Neuron (in vitro differentiated cells): ENCODE results near the gene GNGT1.
"Not testable (repeated sequence)": the region's sequence is repeated elsewhere in the genome, so short reads cannot be mapped to it uniquely, and the experiment has no call there.

Experiments
- H2AFZ ChIP-seq: one replicate; pipeline ENCODE4 v1.6.1; 2013; ENCODE audit warnings: low read depth, mild to moderate bottlenecking, inconsistent platforms, low read length, moderate library complexity
- H3K27me3 ChIP-seq: one replicate; pipeline ENCODE4 v1.6.1; 2013; ENCODE audit warnings: low read length; ENCODE audit not compliant: insufficient read depth
- H3K36me3 ChIP-seq: one replicate; pipeline ENCODE4 v1.6.1; 2013; ENCODE audit warnings: low read length; ENCODE audit not compliant: insufficient read depth
- H3K4me1 ChIP-seq: one replicate; pipeline ENCODE4 v1.6.1; 2013; ENCODE audit warnings: low read length; ENCODE audit not compliant: insufficient read depth
- H3K4me3 ChIP-seq: 2 replicates; pipeline ENCODE4 v1.5.1; 2013; ENCODE audit warnings: mild to moderate bottlenecking, low read length, moderate library complexity
- H3K9me3 ChIP-seq: one replicate; pipeline ENCODE4 v1.6.1; 2013; ENCODE audit warnings: low read length

Gene GNGT1

GRCh38 chr7:93914581-93915066, 8.3 kb downstream of the GNGT1 start:
- Histone ChIP-seq H3K9me3 (no peaks in the 10 kb centered on the region), H3K4me3 (no peak overlapping the region)

GRCh38 chr7:93915206-93915842, 9.0 kb downstream of the GNGT1 start:
- H3K4me1 ChIP-seq, H3K27me3 ChIP-seq, H3K9me3 ChIP-seq, H3K4me3 ChIP-seq, H3K36me3 ChIP-seq, H2AFZ ChIP-seq: not testable (repeated sequence)

More at GRCh38 chr7:93914581-93915066, 8.3 kb downstream of the GNGT1 start:
- Histone ChIP-seq H3K36me3 (no peaks in the 10 kb centered on the region), H2AFZ (no peak overlapping the region), H3K4me1 (peaks cover 8% of the 10 kb centered on the region), H3K27me3 (no peaks in the 10 kb centered on the region)

GRCh38 chr7:93915888-93916287, 9.5 kb downstream of the GNGT1 start:
- not testable (repeated sequence) for H3K27me3 ChIP-seq, H2AFZ ChIP-seq, H3K4me1 ChIP-seq, H3K4me3 ChIP-seq, H3K36me3 ChIP-seq, H3K9me3 ChIP-seq

GRCh38 chr7:93916315-93916714, 9.9 kb downstream of the GNGT1 start:
- H2AFZ ChIP-seq, H3K9me3 ChIP-seq, H3K27me3 ChIP-seq, H3K4me3 ChIP-seq, H3K4me1 ChIP-seq, H3K36me3 ChIP-seq: not testable (repeated sequence)

GRCh38 chr7:93920496-93921182, 14.3 kb downstream of the GNGT1 start:
- Histone ChIP-seq H3K36me3 (no peaks in the 10 kb centered on the region), H3K4me1 (peaks cover 24% of the 10 kb centered on the region), H3K4me3 (peak overlapping the region; percentile 94), H3K9me3 (no peaks in the 10 kb centered on the region), H3K27me3 (no peaks in the 10 kb centered on the region), H2AFZ (peak overlapping the region; percentile 97)

GRCh38 chr7:93921186-93921585, 14.8 kb downstream of the GNGT1 start:
- Histone ChIP-seq H3K36me3 (peaks cover 3% of the 10 kb centered on the region), H3K4me1 (peaks cover 24% of the 10 kb centered on the region), H3K9me3 (no peaks in the 10 kb centered on the region), H3K4me3 (peak overlapping the region; percentile 94), H2AFZ (peak overlapping the region; percentile 97), H3K27me3 (no peaks in the 10 kb centered on the region)

- H3K36me3 ChIP-seq: peaks cover 9% of the 10 kb centered on the region
- peaks cover 24% of the 10 kb centered on the region for H3K4me1 ChIP-seq
Observed at GRCh38 chr7:93921607-93922566, 15.5 kb downstream of the GNGT1 start, which contains the start of gene GNG11. TSS of gene GNG11 (plus strand) at chr7:93921735. CDS start at chr7:93922138, 403 bp downstream.

GRCh38 chr7:93923296-93923695, 16.9 kb downstream of the GNGT1 start:
- peak overlapping the region; percentile 16 for H2AFZ ChIP-seq
- peaks cover 24% of the 10 kb centered on the region for H3K4me1 ChIP-seq
- H3K4me3 ChIP-seq: peak overlapping the region; percentile 94
- peaks cover 10% of the 10 kb centered on the region for H3K36me3 ChIP-seq
- no peaks in the 10 kb centered on the region for H3K27me3 ChIP-seq
- no peaks in the 10 kb centered on the region for H3K9me3 ChIP-seq

More at GRCh38 chr7:93921607-93922566, 15.5 kb downstream of the GNGT1 start, which contains the start of gene GNG11:
- peak within 1 kb of the TSS; percentile 97 for H2AFZ ChIP-seq
- H3K27me3 ChIP-seq: no peaks in the 10 kb centered on the region
- peak within 1 kb of the TSS; percentile 94 for H3K4me3 ChIP-seq
- H3K9me3 ChIP-seq: no peaks in the 10 kb centered on the region

- peaks cover 10% of the 10 kb centered on the region for H3K36me3 ChIP-seq
- no peaks in the 10 kb centered on the region for H3K27me3 ChIP-seq
- peaks cover 24% of the 10 kb centered on the region for H3K4me1 ChIP-seq
- H3K4me3 ChIP-seq: peak overlapping the region; percentile 94
- no peaks in the 10 kb centered on the region for H3K9me3 ChIP-seq
- H2AFZ ChIP-seq: no peak overlapping the region
Observed at GRCh38 chr7:93923942-93924341, 17.6 kb downstream of the GNGT1 start.

- H3K4me1 ChIP-seq: peaks cover 15% of the 10 kb centered on the region
- no peak overlapping the region for H2AFZ ChIP-seq
- peaks cover 10% of the 10 kb centered on the region for H3K36me3 ChIP-seq
- H3K9me3 ChIP-seq: no peaks in the 10 kb centered on the region
- H3K27me3 ChIP-seq: no peaks in the 10 kb centered on the region
- no peak overlapping the region for H3K4me3 ChIP-seq
Observed at GRCh38 chr7:93926800-93927199, 20.4 kb downstream of the GNGT1 start.

- H3K27me3 ChIP-seq: no peaks in the 10 kb centered on the region
- no peak overlapping the region for H3K4me3 ChIP-seq
- H2AFZ ChIP-seq: no peak overlapping the region
- peaks cover 10% of the 10 kb centered on the region for H3K36me3 ChIP-seq
- H3K4me1 ChIP-seq: peaks cover 15% of the 10 kb centered on the region
- no peaks in the 10 kb centered on the region for H3K9me3 ChIP-seq
Observed at GRCh38 chr7:93927585-93927984, 21.2 kb downstream of the GNGT1 start.

GRCh38 chr7:93931655-93932054, 25.3 kb downstream of the GNGT1 start:
- Histone ChIP-seq H2AFZ (no peak overlapping the region), H3K9me3 (no peaks in the 10 kb centered on the region), H3K27me3 (no peaks in the 10 kb centered on the region), H3K4me1 (no peaks in the 10 kb centered on the region), H3K36me3 (peaks cover 3% of the 10 kb centered on the region), H3K4me3 (no peak overlapping the region)

- H2AFZ ChIP-seq: no peak overlapping the region
- H3K9me3 ChIP-seq: no peaks in the 10 kb centered on the region
- H3K4me3 ChIP-seq: no peak overlapping the region
- no peaks in the 10 kb centered on the region for H3K4me1 ChIP-seq
- no peaks in the 10 kb centered on the region for H3K27me3 ChIP-seq
- no peaks in the 10 kb centered on the region for H3K36me3 ChIP-seq
Observed at GRCh38 chr7:93933156-93933555, 26.8 kb downstream of the GNGT1 start.
